Measurements from ENCODE around the gene ANK3.

DNA sequence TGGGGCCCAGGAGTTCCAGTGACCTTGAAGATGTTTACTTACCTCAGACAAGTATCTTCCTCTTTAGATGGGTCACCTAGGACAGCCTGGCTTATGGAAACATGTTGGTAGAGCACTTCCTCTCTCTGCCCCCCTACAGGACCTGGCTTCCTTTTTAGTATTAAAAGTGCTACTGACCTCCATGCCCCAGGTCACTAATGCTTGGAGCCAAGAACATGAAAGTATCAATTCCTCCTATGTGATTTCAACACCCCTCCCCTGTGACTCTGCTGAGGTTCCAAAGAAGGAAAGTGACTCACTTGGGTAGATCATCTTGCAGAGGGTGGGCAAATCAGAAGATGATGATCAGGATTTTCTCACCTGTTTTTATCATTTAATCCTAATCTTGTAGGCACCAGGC, 358.0 kb downstream of the ANK3 start:
- TF ChIP-seq POLR2A (IDR thresholded peaks at IDR 0.05) (no peak), CTCF (IDR thresholded peaks at IDR 0.05) (no peak)
